Bronchial epithelial cell (primary cell): ENCODE data around the gene C2orf92. TPM values are rescaled to one million over a fixed set of nuclear protein-coding genes. Genes with fewer than 3 reads are reported as not detected.
A peak's percentile ranks its signal among the peaks of the same experiment; 100 is the strongest.
"Not testable (repeated sequence)": the region's sequence is repeated elsewhere in the genome, so short reads cannot be mapped to it uniquely, and the experiment has no call there.

Source experiments
- DNase-seq: peaks from one replicate; pipeline ENCODE4 v3.0.0-alpha.2; 2010; ENCODE audit warnings: low read depth
- FAIRE-seq: peaks from 2 replicates; lab custom pipeline; 2011; peaks lifted over from hg19 to GRCh38; lab: Jason Lieb, UNC
- H3K27me3 ChIP-seq: 2 replicates; pipeline ENCODE4 v1.5.1; 2011; ENCODE audit warnings: low read length; ENCODE audit not compliant: control insufficient read depth, insufficient read depth
- H3K36me3 ChIP-seq: 2 replicates; pipeline ENCODE4 v1.5.1; 2011; ENCODE audit warnings: low read length; ENCODE audit not compliant: control insufficient read depth, insufficient read depth
- H3K4me3 ChIP-seq: 2 replicates; pipeline ENCODE4 v1.5.1; 2011; ENCODE audit warnings: mild to moderate bottlenecking, low read depth, low read length, control low read depth
- CTCF ChIP-seq: IDR thresholded peaks from 2 replicates; pipeline ENCODE4 v1.5.1; 2011; ENCODE audit warnings: mild to moderate bottlenecking, moderate library complexity, low read length, control low read depth, inconsistent platforms; ENCODE audit not compliant: insufficient read depth, severe bottlenecking
- total RNA-seq: library from RNA; depleted of rRNA; stranded (reverse); fragments of >200 nt; gene quantifications from 2 replicates; pipeline ENCODE4 v1.2.1, GENCODE V29; 2014

Gene C2orf92
- total RNA-seq, result 0.26 and 0.51 TPM in 2 replicates

GRCh38 chr2:97669448-97669847 lies at the start of gene C2orf92:
TSS of gene C2orf92 (plus strand) at chr2:97669713. CDS start at chr2:97669789, 76 bp downstream.
- FAIRE-seq (no peak), DNase-seq (no peak)

GRCh38 chr2:97620492-97620891 lies 49.0 kb upstream of the C2orf92 start:
- not testable (repeated sequence) for H3K4me3 ChIP-seq, FAIRE-seq, H3K27me3 ChIP-seq, DNase-seq, H3K36me3 ChIP-seq

More at GRCh38 chr2:97669448-97669847, at the start of gene C2orf92:
- Histone ChIP-seq H3K36me3 (no peaks in the 10 kb centered on the region), H3K27me3 (no peaks in the 10 kb centered on the region), H3K4me3 (no peak within 1 kb of the TSS)
- no peak for TF ChIP-seq CTCF

- FAIRE-seq, H3K4me3 ChIP-seq, H3K27me3 ChIP-seq, H3K36me3 ChIP-seq, DNase-seq: not testable (repeated sequence)
Measured at GRCh38 chr2:97622976-97623375, 46.5 kb upstream of the C2orf92 start.

- not testable (repeated sequence) for FAIRE-seq, H3K4me3 ChIP-seq, H3K27me3 ChIP-seq, H3K36me3 ChIP-seq, DNase-seq
Measured at GRCh38 chr2:97625354-97626048, 44.0 kb upstream of the C2orf92 start.

- H3K36me3 ChIP-seq, FAIRE-seq, H3K27me3 ChIP-seq, H3K4me3 ChIP-seq: not testable (repeated sequence)
- peak; percentile 8 for DNase-seq
Measured at GRCh38 chr2:97626049-97626430, 43.5 kb upstream of the C2orf92 start.

GRCh38 chr2:97644023-97644717 lies 25.3 kb upstream of the C2orf92 start:
- H3K4me3 ChIP-seq, result no peak overlapping the region
- no peaks in the 10 kb centered on the region for H3K27me3 ChIP-seq
- no peak for FAIRE-seq
- DNase-seq, result no peak
- no peak for TF ChIP-seq CTCF
- H3K36me3 ChIP-seq, result peaks cover 9% of the 10 kb centered on the region

GRCh38 chr2:97645112-97645694 lies 24.3 kb upstream of the C2orf92 start:
- DNase-seq (peak; percentile 8), FAIRE-seq (no peak)
- peaks cover 9% of the 10 kb centered on the region for H3K36me3 ChIP-seq
- H3K27me3 ChIP-seq, result no peaks in the 10 kb centered on the region
- TF ChIP-seq CTCF, result no peak
- H3K4me3 ChIP-seq, result peak overlapping the region; percentile 96
